GM18907 (cell line): Measurements from ENCODE around the gene TLL1.

Experiments used
- ATAC-seq: cut with Tn5 transposase; IDR thresholded peaks from one replicate; pipeline ENCODE4 v1.9.1; 2021; ENCODE audit warnings: mild to moderate bottlenecking, moderate library complexity; ENCODE audit not compliant: unreplicated experiment

TLL1 gene

DNA sequence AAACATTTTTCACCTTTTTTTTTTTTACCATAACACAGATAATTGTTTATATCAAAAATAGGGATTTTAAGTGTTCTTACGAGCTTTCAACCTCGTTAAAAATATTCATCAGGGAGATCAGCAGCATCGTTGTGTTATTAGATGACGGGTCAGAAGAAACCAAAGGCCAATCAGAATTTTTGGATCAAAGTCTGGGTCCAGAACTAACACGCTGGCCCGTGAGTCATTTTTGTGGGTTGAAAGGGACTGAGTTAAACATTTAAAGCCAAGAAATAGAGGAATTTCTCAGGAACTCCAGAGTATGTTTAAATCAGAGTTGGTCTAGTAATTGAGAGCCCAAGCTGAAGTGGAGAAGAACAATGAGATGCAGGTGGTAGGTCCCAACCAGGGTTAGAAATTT, 170.8 kb downstream of the TLL1 start:
- no peak for ATAC-seq

- no peak for ATAC-seq
Measured at GRCh38 chr4:166044871-166045270, 171.8 kb downstream of the TLL1 start.

GRCh38 chr4:166045457-166045856, 172.4 kb downstream of the TLL1 start:
- ATAC-seq, result no peak

DNA sequence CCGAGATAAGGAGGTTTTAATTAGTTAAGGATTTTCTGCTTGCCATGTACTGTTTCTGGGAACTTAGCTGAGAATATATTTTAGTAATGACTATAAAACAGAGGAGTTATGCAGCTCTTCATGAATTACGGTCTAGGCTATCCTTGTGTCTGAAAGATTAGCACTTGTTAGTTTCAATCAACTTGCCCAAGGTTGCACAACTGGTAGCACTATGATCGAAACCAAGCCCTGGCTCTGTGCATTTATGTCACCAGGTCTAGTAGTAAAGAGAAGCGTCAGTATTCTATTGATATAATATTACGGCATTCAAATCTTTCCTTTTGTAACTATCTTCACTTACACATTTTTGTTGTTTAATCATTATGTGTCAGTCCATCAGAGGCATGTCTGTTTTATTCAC, 176.0 kb downstream of the TLL1 start:
- no peak for ATAC-seq

DNA sequence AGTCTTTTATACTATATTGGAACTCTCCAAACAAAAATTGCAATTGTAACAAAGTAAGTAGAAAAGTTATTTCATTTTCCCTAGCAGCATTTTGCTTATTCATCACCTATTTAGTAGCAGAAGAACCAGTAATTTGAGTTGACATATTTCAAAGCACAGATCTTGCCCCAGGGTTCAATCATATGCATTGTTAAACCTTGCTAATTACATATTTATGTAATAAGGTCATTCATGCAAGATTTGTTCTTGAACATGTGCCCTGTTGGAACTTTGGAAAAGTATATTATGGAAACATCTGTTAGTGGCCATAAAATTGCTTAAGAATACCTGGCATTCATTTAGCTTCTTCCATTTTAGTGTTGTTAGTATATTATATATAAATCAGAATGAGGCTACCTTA, 191.7 kb downstream of the TLL1 start:
- ATAC-seq, result no peak

GRCh38 chr4:166065324-166065723, 192.3 kb downstream of the TLL1 start:
- ATAC-seq, result no peak

GRCh38 chr4:166066936-166067335, 193.9 kb downstream of the TLL1 start:
- no peak for ATAC-seq

GRCh38 chr4:166067915-166068314, 194.9 kb downstream of the TLL1 start:
- ATAC-seq, result no peak

- no peak for ATAC-seq
Measured at GRCh38 chr4:166073783-166074182, 200.7 kb downstream of the TLL1 start.

DNA sequence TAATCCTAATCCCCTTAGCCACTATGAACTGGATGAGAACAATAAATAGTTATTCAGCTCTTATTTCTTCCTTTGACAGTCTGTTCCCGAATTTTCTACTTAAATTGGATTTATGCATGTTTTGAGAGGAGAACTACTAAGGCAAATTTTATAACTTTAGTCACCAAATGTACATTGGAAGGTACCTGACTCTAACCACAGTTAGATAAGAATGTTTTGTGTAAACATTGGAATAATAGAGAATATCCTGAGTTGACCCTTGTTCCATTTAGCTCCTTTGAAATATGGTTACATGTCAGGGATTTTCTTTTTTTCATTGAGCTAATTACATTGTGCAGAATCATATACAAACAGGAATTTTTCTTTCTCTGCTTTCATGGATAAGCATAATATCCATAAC, 202.6 kb downstream of the TLL1 start:
- no peak for ATAC-seq

DNA sequence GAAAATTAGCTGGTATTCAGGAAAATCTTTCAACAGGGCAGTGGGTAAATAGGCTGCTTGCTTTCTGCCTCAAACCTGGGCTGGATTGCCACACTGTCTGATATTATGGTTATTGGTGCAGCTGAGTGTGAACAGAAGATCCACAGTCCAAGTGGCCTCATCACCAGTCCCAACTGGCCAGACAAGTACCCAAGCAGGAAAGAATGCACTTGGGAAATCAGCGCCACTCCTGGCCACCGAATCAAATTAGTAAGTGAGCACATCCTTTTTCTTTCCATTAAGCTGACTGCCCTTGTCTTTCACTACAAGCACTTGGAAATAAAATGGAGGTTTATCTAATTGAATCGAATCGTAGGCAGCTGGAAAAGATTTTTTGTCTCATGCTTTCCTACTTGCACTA, 204.7 kb downstream of the TLL1 start:
- no peak for ATAC-seq

GRCh38 chr4:166078383-166078782, 205.3 kb downstream of the TLL1 start:
- no peak for ATAC-seq

DNA sequence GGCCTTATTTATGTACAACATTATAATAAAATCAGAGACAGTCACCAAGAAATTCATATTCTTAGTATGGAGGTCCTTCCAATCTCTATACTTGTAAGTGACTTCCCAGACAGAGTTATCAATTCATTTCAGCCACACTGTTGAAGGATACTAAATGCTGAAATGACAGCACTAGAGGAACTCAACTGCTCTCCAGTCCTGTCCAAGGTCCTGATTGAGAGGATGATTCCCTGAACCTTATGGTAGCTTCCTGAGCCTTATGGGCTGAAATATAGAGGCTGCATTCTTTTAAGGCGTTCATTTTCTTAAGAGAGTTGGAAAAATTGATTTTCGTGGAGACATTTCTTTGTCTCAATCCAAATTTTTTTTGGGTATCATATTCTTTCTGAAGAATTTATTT, 205.9 kb downstream of the TLL1 start:
- no peak for ATAC-seq

DNA sequence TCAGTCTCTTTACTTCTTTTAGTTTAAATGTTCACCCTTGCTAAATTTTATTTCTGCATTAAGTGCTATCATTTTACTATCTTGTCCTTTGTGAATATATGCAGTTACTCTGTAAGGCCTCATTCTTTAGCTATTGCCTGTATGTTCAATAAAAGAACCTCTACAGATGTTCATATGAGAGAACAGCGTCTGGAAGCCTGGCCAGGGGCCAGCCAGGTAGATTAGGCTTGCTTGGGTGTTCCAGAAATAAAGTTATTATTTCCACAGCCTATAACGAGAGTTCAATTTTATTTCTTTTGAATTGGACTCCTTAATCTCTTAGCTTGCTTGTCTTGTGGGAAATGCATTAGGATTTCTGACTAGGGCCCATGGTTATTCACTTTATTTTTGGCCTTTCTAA, 214.5 kb downstream of the TLL1 start:
- no peak for ATAC-seq

DNA sequence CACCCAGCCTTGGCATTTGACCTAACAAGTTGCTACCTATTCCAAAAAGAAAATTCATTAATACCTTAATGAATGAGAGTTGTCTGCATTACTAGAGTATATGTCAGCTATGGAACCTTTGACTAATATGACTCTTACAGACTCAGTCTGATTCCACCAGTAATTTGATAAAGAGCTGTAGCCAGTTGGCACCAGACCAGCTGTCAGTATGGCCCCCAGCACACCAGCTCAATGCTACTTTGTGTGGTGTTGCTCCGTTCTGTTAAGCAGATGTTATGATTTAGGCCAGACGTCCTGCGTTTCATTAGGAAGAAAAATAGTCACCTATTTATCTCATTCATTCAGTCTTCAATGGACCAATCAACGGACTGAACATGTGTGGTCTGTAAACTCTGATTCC, 215.5 kb downstream of the TLL1 start:
- no peak for ATAC-seq

GRCh38 chr4:166091146-166091545, 218.1 kb downstream of the TLL1 start:
- no peak for ATAC-seq

- ATAC-seq, result peak; percentile 84
Measured at GRCh38 chr4:166091912-166092510, 219.0 kb downstream of the TLL1 start.

DNA sequence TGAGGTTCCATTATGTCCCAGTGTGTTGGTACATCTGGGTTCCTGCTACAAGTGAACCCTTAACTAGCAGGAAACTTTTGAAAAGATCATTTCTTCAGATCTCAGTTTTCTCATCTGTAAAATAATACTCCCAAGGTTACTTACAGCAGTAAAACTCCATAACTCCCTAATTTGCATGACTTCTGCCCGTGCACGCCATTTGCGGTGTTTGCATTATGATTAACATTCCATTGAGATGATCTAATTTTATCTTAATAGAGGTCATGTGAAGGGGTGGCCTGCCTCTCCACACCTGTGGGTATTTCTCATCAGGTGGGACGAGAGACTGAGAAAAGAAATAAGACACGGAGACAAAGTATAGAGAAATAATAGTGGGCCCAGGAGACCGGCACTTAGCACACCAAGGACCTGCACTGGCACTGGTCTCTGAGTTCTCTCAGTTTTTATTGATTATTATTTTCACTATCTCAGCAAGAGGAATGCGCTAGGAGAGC, 219.8 kb downstream of the TLL1 start:
- no peak for ATAC-seq

- no peak for ATAC-seq
Measured at GRCh38 chr4:166104623-166105022, 231.6 kb downstream of the TLL1 start.

DNA sequence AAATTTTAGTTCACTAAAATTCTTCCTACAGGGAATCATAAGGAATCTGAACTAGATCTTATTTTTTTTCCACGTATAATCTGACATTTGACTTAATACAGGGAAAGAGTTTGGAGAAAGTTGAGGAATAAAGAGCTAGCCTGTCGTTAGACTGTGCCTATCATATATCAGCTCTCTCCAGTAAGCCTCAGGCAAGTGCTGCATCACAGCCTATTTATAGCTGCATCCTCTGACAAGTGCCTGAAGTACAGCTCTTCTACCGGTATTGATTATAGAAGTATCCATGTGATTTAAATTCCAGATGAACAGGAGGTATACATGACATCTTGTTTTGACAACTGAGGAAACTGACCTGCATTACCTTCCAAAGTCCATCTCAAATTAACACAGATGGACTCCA, 248.9 kb downstream of the TLL1 start:
- no peak for ATAC-seq

DNA sequence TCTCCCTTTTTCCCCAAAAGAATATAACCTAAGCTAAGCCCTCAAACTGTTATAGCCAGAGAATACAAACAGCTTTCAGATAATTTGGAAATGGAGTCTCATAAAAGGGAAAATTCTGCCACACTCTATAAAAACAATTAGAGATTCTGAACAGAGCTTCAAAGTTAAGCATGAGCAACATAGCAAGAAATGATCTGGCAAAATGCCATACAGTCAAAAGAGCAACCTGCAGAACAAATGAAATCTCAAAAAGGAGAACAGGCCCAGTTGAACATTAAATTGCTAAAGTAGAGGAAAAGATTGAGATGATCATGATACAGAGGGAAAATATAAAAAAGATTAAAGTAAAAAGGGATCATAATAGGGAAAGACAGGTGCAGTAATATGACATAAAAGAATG, 250.5 kb downstream of the TLL1 start:
- ATAC-seq, result no peak

DNA sequence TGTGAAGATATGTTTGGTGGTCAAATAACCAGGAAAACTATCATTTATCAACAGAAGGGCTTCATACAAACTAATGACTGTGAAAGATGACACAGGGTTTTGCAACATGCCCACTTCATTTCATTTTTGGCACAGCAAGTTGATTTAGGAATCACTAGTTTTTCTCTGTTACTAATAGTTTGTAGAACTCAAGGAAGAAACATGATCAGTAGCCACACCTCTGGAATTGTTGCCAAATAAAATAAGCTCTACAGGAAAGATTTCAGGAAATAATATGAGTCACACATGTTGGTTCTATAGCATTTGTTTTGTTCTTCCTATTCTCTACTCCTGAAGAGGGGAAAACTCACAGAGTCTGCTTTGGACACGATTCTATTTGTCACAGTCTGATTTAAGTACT, 255.4 kb downstream of the TLL1 start:
- no peak for ATAC-seq

- no peak for ATAC-seq
Measured at GRCh38 chr4:166134285-166134684, 261.2 kb downstream of the TLL1 start.
